NCI-H187 treated with DMSO at 0.1 percent for 48 hours (cell line): ENCODE results near the gene MINDY3.
"Not testable (repeated sequence)": the region's sequence is repeated elsewhere in the genome, so short reads cannot be mapped to it uniquely, and the experiment has no call there.

ENCODE experiments used
- DNase-seq: peaks from one replicate; lab custom pipeline; 2025; lab: John Stamatoyannopoulos, UW

Gene MINDY3

DNA sequence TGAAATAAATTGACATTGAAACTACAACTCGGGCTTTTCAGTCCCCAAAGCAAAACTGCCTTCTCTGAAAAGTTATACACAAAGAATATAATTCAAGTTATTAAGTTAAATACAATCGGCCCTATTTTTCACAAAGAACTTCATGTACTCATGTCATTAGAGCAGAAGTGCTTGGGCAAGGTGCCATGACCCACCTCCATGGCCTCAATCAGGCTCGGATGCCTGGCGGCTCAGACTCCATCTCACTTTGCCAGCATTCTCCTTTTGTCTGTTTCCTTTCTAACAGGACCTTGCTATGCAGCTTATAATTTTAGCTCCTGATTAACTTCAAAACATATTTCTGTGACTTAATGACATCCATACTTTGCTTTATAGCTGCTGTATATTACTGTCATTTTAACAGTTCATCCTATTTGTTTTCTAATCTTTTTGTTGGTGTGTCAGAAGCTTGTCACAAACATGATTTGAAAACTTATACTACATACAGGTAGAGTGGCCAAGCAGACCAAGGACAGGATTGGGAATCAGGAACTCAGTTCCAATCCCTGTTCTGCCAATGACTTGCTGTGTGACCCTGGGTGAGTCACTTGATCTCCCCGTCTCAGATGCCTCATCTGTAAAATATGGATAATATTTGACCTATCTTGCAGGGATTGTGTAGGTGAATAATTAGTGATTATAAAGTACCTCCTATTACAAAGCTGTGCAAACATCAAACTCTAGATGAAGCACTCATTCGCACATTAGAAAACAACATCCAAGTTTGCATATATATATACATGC, 79.8 kb downstream of the MINDY3 start:
- DNase-seq: no peak

DNA sequence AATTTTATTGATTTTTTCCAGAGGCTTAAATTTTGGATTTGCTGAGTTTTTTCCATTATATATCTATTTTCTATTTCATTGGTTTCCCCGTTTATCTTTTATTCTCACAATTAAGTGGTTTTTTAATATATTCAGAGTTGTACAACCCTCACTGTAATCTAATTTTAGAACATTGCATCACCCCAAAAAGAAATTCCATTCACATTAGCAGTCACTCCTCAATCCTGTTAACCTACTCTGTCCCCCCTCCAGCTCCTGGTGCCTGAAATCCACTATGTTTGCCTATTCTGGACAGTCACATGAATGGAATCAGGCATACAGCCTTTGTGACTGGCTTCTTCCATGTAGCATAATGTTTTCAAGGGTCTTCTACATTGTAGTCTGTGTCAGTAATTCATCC, 84.8 kb downstream of the MINDY3 start:
- no peak for DNase-seq

DNA sequence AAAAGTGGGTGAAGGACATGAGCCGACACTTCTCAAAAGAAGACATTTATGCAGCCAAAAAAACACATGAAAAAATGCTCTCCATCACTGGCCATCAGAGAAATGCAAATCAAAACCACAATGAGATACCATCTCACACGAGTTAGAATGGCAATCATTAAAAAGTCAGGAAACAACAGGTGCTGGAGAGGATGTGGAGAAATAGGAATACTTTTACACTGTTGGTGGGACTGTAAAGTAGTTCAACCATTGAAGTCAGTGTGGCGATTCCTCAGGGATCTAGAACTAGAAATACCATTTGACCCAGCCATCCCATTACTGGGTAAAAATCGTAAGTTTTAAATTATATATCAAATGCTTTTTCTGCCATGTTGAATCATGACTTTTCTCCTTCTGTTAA, 85.8 kb downstream of the MINDY3 start:
- DNase-seq: not testable (repeated sequence)

DNA sequence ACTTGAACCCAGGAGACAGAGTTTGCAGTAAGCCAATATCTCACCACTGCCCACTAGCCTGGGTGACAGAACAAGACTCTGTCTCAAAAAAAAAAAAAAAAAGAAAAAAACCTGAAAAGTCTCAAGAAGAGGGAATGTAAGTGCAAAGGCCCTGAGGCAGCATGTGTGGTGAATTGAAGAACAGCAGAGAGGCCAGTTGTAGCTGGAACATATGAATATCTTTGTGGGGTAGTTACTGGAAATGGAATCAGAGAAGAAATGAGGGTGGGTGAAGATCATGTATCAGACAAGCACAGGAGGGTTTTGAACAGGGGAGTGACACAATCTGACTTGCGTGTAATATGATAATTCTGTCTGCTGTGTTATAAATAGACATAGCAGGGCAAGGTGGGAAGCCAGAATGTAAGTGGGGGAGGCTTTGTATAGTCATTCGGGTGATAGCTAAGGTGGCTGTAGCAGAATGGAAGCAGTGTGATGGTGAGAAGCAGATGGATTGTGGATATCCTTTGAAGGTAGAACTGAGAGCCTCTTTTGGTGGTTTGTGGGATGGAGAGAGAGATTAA, 95.3 kb downstream of the MINDY3 start:
- no peak for DNase-seq

DNA sequence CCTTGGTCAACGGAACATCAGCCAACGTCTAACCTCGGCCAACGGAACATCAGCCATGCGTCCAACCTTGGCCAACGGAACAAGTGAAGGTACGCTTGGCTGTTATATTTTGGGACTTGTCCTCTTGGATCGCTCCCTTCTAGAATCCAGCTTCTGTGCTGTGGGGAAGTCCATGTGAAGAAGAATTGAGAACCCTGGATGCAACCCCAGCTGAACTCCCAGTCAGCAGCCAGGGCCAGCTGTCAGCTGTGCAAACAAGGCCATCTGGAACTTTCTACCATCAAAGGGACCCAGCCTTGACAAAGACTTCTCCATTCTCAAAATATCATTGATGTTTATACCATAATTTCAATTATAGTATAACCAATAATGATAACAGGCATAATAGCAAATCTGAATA, 97.3 kb downstream of the MINDY3 start:
- DNase-seq: no peak

DNA sequence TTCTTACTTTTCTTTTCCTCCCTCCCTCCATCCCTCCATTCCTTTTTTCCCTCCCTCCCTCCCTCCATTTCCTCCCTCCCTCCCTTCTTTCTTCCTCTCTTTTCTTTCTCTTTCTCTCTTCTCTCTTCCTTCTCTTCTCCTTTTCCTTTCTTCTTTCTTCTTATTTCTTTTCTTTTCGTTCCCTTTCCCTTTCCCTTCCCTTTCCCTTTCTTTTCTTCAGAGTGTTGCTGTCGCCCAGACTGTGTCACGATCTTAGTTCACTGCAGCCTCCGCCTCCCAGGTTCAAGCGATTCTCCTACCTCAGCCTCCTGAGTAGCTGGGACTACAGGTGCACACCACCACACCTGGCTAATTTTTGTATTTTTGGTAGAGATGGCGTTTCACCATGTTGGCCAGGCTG, 98.1 kb downstream of the MINDY3 start:
- DNase-seq: not testable (repeated sequence)

DNA sequence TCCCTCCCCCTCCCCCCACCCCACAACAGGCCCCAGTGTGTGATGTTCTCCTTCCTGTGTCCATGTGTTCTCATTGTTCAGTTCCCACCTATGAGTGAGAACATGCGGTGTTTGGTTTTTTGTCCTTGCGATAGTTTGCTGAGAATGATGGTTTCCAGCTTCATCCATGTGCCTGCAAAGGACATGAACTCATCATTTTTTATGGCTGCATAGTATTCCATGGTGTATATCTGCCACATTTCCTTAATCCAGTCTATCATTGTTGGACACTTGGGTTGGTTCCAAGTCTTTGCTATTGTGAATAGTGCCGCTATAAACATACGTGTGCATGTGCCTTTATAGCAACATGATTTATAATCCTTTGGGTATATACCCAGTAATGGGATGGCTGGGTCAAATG, 99.1 kb downstream of the MINDY3 start:
- not testable (repeated sequence) for DNase-seq

DNA sequence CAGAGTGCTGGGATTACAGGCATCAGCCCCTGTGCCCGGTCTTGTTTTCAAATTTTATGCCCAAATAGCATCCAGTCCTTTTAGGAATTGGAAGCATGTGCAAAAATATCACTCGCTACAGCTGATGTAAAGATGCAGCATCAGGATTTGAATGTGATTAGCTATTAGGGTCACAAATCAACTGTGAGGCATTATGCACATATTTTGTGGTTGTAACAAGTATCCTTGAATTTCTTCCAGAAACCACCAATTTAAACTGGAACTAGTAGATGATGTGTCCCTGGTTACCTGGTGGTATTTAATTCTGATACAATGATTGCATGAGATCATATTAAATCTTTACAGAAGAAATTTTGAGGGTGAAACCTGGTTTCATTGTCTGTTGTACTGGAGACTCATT, 99.6 kb downstream of the MINDY3 start:
- DNase-seq: no peak

DNA sequence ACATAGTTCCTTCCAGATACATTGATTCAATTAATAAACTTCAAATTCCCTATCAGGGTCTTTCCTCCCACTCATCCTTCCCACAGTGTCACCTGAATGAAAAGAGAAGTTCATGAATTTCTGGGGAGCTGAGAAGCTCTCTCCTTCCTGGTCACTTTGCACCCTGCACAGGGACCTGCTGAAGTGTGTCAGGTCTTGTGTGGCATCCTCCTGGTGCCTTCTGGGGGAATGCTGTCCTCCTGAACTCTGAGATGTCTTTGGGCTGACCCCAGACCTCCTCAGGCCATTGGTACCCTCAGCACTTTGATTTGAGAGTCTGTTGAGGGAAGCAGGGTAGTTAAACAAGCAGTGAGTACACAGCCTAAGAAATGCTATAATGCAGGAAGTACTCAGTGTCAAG, 101.0 kb downstream of the MINDY3 start:
- DNase-seq: no peak

DNA sequence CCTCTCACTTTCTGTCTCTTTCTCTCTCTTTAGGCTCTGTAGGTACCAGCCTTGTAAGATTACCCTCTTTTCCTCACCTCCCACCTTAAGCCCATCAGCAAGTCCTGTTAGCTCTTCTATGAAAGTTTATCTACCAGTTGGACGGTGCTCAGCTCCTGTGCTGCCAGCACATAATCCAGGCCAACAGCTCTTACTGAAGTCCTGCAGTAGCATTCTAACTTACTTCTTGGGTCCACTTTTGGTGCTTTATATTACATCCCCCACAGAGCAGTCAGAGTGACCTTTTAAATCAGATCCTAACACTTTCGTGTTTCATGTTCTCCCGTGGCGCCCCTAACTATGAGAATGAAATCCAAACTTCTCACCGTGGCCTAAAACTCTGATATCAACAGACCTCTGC, 101.7 kb downstream of the MINDY3 start:
- no peak for DNase-seq

DNA sequence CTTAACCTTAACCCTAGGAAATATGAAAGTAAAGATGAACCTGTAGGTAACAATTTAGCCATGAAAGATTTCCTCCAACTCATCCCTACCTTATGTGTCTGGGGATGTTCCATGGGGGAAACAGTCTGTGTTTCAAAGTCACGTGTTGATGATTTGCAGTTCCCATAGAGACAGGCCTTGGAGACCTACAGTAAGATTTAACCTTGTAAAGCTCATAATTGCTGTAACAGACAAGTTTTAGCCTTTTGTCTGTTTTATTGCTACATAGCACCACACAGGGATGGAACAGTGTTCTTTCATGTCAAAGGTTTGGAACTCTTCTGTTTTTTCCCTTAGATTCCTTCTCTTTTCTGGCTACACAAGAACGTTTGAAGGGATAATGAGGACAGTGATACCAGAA, 105.4 kb downstream of the MINDY3 start:
- no peak for DNase-seq

DNA sequence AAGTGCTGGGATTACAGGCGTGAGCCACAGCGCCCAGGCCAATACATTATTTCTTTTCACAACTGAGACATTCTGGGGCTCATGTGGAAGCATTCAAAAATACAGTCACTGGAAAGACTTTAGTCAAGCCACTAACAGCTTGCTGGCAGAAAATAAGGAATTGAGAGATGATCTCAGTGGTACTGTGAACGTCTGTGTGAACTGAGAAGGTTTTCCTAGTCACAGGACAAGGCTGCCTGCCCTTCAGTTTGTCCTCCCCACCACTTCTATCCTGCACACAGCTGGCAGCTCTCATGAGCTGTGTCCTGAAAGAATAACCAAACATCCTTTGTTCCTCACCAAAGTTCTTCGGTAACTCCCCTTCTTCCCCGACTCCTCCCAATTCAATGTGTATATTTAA, 109.3 kb downstream of the MINDY3 start:
- DNase-seq: no peak

DNA sequence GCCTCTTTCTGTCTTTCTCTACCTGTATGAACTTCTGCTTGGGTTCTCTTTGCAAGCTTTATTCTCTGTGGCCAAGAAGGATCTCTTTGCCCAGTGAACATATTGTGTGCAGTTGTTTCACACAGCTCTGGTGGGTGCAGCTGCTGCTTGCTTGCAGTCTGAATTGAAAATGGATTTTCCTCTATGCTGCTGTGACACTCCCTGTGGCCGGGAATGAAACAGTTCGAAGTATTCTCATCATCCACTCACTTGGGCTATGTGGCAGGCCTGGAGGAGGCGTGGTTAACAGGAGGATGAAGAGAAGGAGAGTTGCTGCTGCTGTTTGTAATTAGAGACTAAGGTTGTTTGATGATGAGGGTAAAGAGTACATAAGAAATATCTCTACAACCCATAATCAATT, 112.2 kb downstream of the MINDY3 start:
- DNase-seq: no peak

DNA sequence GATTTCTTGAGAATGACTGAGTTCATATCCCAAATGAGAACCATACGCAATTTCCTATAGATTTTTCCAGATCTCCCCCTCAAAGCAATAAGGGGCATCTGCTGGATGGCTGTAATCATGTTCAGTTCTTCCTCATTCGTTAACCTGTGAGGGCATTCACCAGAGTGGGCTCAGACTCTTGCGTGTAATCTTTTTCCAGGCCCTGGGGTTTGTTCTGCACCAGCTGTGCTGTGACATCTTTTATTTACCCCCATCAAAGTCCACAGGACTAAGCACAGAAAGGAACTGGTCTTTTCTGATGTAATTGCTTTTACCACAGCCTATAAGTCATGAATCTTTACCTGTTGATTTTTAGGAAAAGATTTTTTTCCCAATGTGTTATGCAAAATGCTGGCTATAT, 112.7 kb downstream of the MINDY3 start:
- DNase-seq: no peak

DNA sequence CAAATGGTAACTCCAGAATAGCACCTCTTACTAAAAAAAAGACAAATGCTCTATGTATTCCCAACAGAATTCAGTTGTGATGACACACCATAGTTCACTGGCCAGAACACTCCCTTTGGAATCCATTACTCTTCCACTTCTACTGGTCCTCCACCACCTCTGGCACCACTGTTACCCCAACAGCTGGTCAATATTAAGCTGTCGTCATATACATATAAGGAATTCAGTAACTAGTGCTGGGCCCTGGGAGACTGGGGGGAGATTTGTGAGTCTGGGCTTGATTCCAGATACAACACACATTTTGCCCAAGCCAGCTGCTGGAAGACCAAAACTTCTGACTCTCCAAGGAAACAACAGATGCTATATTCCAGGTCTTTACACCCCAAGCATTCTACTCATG, 114.6 kb downstream of the MINDY3 start:
- DNase-seq: no peak

DNA sequence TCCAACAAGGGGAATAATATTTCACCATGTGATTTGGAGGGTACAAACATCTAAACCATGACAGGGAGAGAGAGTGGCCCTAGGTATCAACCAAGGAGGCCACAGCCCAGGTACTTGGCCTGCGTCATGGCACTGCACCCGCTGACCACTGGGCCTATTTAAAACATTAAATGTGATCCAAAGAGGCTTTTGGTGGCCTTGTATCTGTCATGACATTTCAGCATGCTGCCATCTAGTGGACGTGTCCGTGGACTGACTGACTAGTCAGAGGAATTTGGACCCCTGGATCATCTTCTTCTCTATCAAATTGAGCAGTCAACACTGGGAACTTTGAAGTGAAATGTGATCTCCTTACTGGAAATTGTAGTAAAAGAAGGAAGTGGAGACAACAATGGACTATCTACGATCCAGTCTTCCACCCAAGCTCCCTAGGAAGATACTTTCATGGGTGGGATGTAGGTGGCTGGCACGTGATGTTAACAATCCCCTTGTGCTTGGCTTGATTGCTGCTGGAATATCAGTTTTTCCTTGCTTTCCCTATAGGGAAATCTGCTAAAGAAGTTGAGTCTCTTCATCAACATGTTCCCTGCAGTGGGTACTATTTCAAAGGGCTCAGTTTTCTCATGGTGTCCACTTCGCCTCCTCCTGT, 116.0 kb downstream of the MINDY3 start:
- DNase-seq: no peak

DNA sequence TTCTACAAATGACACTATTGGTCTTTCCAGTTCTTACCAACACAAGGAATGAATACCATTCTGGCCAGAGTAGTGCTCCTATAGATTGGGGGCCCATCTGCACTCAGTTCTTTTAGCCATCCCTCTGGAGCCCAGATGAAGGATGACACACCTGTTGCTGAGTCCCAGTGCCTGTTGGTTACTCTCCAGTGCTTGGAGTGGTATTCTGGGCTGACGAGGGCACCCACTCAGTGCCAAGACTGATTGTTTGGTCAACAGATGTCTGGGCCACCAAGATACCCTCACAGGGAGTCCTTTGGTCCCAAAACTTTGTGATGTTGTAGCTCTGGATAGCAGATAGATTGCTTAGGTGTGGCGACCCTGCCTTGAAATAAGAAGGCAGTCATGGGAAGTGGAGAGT, 116.9 kb downstream of the MINDY3 start:
- DNase-seq: no peak

DNA sequence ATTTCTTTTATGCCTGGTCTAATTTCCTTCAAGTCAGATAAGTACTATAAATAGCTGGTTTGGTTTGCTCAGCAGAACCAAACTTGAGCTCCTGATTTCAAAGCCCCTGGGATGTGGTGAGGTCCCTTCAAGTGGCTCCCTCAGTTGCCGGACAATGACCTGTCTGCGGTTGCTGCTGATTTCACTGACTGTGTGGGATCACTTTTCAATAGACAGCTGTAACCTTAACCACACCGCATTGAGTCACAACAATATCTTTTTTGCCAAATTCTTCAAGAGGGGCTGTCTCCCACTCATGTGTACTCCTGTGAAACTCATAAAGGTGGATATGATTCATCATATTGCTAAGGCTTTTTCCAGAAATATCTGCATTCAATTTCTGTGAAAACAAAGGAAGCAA, 117.5 kb downstream of the MINDY3 start:
- DNase-seq: no peak

DNA sequence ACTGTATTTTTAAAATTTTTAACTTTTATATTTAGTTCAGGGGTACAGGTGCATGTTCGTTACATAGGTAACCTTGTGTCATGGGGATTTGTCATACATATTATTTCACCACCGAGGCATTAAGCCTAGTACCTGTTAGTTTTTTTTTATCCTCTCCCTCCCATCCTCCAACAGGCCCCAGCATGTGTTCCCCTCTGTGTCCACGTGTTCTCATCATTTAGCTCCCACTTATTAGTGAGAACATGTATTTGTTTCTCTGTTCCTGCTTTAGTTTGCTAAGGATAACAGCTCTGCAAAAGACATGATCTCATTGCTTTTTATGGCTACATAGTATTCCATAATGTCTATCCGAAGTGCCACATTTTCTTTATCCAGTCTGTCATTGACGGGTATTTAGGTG, 118.2 kb downstream of the MINDY3 start:
- DNase-seq: no peak

DNA sequence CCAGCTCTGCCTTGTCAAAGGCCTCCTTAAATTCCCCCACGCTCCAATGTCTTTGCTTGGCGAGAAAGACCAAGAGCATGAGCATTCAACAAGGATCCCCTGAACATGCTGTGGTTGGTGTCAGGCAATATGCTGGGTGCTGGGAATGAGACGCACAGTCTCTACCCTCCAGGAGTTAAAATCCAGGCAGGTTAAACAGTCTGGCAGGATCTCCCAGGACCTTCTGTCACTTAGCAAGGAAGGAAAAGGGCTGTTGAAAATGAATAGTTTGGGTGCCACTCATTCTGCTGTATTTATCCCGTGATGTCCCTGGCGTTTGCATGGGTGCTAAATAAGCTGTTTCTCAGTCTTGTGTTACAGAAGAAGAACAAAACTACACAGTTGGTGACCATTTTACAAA, 118.7 kb downstream of the MINDY3 start:
- DNase-seq: no peak

DNA sequence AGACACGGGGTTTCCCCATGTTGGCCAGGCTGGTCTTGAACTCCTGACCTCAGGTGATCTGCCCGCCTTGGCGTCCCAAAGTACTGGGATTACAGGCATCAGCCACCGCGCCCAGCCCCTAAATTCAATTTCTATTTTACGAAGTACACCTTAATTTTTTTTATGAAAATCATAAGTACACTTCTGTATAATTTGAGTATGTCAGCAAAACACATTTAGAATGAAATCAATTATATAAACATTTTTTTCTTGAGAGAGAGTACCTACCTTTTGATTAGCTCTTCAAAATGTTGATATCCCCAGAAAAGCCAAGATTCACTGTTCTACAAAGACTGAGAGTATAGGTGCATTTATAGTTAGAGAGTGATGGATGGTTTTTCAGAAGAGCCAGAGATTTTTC, 120.0 kb downstream of the MINDY3 start:
- no peak for DNase-seq

DNA sequence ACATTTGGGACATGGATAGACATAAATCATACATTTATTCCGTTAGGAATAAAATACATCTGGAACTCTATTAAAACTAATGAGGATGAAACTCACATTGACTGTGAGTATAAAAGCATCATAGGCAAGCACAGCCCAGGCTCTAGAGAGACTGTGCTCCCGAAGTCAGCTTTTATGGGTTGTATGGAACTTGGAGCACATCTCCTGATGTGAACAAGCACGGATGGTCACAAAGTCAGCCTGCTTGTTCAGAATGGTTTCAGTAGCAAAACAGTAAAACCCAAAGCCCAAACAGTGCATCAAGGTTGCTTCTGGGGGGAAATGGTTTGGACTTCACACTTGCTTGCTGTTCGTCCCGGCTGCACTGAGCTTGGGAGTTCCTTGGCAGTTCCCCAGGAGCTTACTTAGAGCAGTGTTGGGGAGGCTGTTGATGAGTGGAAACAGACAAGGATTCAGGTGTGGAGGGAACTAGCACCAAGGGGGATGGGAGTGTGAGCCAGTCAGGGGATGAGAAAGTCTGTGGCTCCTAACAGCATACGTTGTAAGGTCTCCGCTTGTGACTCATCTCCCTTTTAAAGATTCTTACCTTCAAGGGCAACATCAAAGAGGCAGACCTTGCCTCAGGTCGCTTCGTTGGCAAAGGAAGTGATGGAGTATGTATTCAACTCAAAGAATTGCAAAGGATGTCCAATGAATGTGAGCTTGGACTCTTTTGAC, 120.9 kb downstream of the MINDY3 start:
- DNase-seq: no peak
